Uterus (tissue), 4 donors: ENCODE results near the gene KANSL1. TPM values are rescaled to one million over a fixed set of nuclear protein-coding genes. Genes with fewer than 3 reads are reported as not detected.

Source experiments
- DNase-seq, 2 donors: peaks; one replicate each; pipeline ENCODE4 v3.0.0-alpha.2; 2019 to 2020
- H3K27ac ChIP-seq, 2 donors: fragments of 200-600 bp; sonication (generic); 1 replicate in 1 of 2; 2 replicates in 1 of 2; pipeline ENCODE4 v1.5.1; 2016 to 2018
- H3K27me3 ChIP-seq, 2 donors: fragments of 200-600 bp; sonication (generic); one replicate each; pipeline ENCODE4 v1.5.1; 2018 to 2019; ENCODE audit warnings: control low read depth in 1 of 2
- H3K36me3 ChIP-seq, 2 donors: fragments of 200-600 bp; sonication (generic); one replicate each; pipeline ENCODE4 v1.5.1; 2019; ENCODE audit warnings: control low read depth in 1 of 2
- H3K4me1 ChIP-seq, 2 donors: fragments of 200-600 bp; sonication (generic); one replicate each; pipeline ENCODE4 v1.5.1; 2018 to 2019; ENCODE audit warnings: control low read depth in 1 of 2
- H3K4me3 ChIP-seq, 2 donors: fragments of 200-600 bp; sonication (generic); 1 replicate in 1 of 2; 2 replicates in 1 of 2; pipeline ENCODE4 v1.5.1; 2018 to 2019; ENCODE audit warnings: mild to moderate bottlenecking in 1 of 2
- H3K9me3 ChIP-seq, 2 donors: fragments of 200-600 bp; sonication (generic); one replicate each; pipeline ENCODE4 v1.5.1; 2019; ENCODE audit warnings: control low read depth in 1 of 2
- POLR2A ChIP-seq, 2 donors: fragments of 450-650 bp; IDR thresholded peaks; one replicate each; pipeline ENCODE4 v1.6.1; 2016; ENCODE audit warnings: antibody characterized with exemption in 2 of 2, mild to moderate bottlenecking in 1 of 2, moderate library complexity in 1 of 2
- intact Hi-C: fragments of 100-400 bp; cut with DNase I; formaldehyde crosslinking; loops from one replicate; pipeline ENCODE4 v1.15.1; 2023; ENCODE audit warnings: low total_unique reads
- total RNA-seq, 4 donors: library from RNA; depleted of rRNA in 3 of 4; stranded (reverse); fragments of >200 nt in 3 of 4; gene quantifications; one replicate each; pipeline versions ENCODE4 v1.1.0 to v1.2.4, GENCODE V29; 2014 to 2023
- TF ChIP-seq, protein P1 (sequence below), 4 experiments: fragments of 200-600 bp in 2 of 4; fragments of 450-650 bp in 2 of 4; sonication (generic) in 2 of 4; IDR thresholded peaks; one replicate each; pipeline ENCODE4 v1.5.1; 2016 to 2019; ENCODE audit warnings: antibody characterized with exemption in 4 of 4, mild to moderate bottlenecking in 2 of 4, moderate library complexity in 1 of 4
- donor health status: DM: yes; HTN: yes; CAD: no.

The KANSL1 gene
- total RNA-seq, 4 donors from 2014 or later = 55.8 to 192 (median 146) TPM

DNA sequence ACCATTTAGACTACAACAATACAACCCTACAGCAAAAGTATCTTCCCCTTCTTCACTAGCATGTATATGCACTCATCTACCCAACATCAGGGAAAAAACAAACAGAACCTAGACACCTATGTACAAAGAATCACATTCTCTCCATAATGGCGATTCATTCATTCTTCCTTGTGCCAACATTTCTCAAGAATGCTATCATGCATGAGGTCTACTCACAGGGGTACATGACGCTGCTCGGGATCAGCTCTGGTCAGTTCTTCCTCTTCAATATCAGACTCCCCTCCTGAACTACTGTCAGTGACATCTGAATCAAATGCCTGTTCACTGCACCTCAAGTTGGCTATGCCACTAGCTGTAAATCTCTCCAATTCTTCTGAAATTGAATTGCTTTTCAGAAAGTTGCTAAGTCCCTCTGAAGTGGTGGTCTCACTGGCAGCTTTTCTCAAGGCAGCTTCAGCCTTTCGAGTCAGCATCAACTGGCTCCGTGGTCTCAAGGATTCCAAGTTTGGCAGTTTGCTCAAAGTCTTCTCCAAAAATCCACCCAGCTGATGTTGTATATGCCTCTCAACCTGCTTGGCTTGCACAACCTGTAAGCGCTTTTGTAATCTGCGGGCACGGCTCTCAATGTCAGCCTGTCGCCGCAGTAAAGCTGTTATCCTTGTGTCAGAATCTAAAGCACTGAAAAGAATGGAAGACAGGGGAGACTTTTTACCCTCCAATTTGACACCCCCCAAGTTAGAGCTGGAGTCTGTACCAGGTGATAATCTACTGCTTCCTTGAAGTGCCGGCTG is 22.4 kb downstream of the KANSL1 start:
- Histone ChIP-seq H3K36me3 (no peaks in the 10 kb centered on the region), H3K4me3 (no peak overlapping the region), H3K9me3 (no peaks in the 10 kb centered on the region), H3K27ac (no peak overlapping the region), H3K4me1 (peaks cover 0 to 4% of the 10 kb centered on the region in 2 donors), H3K27me3 (no peaks in the 10 kb centered on the region)
- intact Hi-C loops = no loop called here
- no peak for DNase-seq
- TF ChIP-seq, protein P1, sequence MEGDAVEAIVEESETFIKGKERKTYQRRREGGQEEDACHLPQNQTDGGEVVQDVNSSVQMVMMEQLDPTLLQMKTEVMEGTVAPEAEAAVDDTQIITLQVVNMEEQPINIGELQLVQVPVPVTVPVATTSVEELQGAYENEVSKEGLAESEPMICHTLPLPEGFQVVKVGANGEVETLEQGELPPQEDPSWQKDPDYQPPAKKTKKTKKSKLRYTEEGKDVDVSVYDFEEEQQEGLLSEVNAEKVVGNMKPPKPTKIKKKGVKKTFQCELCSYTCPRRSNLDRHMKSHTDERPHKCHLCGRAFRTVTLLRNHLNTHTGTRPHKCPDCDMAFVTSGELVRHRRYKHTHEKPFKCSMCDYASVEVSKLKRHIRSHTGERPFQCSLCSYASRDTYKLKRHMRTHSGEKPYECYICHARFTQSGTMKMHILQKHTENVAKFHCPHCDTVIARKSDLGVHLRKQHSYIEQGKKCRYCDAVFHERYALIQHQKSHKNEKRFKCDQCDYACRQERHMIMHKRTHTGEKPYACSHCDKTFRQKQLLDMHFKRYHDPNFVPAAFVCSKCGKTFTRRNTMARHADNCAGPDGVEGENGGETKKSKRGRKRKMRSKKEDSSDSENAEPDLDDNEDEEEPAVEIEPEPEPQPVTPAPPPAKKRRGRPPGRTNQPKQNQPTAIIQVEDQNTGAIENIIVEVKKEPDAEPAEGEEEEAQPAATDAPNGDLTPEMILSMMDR (IDR thresholded peaks at IDR 0.05) = no peak
- TF ChIP-seq POLR2A (IDR thresholded peaks at IDR 0.05) = no peak

DNA sequence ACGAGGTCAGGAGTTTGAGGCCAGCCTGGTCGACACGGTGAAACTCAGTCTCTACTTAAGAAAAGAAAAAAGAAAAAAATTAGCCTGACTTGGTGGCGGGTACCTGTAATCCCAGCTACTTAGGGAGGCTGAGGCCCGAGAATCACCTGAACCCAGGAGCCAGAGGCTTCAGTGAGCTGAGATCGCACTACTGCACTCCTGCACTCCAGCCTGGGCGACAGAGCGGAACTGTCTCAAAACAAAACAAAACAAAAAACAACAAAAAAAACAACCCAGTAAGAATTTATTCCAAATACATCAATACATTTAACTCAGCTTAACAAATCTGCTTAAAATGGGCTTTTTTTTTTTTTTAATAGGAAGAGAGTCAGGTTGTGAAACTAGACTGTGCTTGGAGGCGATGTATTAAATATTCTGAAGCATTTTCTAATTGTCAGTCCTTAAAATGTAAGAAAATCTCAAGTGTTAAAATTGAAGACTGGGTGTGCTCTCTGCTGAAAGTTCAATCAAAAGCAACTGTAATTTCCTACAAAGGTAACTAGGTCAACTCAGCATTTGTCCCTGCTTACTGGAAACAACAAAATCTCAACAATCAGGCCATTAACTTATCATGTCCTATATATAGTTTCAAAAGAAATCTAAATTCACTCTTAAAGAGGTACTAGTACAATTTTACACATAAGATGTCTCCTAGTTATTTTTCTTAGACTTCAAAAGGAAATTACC is 23.2 kb downstream of the KANSL1 start:
- no peak for TF ChIP-seq POLR2A (IDR thresholded peaks at IDR 0.05)
- TF ChIP-seq, protein P1 (IDR thresholded peaks at IDR 0.05) = no peak
- H3K27me3 ChIP-seq = no peaks in the 10 kb centered on the region
- H3K27ac ChIP-seq = no peak overlapping the region
- no peaks in the 10 kb centered on the region for H3K9me3 ChIP-seq
- no peak for DNase-seq
- H3K4me1 ChIP-seq = peaks cover 0 to 4% of the 10 kb centered on the region in 2 donors
- no peaks in the 10 kb centered on the region for H3K36me3 ChIP-seq
- intact Hi-C loops = no loop called here
- no peak overlapping the region for H3K4me3 ChIP-seq

DNA sequence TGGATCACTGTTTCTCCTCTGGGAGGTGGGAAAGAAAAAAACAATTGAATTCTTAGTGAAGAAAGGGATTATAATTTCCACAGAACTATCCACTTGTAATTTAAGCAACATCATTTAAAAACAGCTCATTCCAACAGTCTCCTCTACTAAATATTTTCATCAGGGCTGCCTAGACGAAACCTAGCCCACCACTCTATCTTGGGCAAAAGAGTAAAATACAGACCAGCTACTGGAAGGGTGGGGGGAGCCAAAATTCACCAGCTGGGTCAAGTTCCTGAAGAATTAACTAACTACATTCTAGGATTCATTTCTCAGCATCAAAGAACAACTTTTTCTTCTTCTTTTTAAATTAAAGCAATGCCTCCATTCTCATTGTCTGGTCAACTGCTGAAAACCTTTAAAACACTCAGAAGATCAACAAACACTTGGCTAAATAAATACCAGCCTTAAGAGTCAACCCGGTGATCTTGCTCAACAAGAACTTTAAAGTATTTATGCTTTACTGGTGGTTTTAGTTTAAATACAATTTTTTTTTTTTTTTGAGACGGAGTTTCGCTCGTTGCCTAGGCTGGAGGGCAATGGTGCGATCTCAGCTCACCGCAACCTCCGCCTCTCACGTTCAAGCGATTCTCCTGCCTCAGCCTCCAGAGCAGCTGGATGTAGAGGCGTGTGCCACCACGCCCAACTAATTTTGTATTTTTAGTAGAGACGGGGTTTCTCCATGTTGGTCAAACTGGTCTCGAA is 25.2 kb downstream of the KANSL1 start:
- TF ChIP-seq, protein P1 (IDR thresholded peaks at IDR 0.05) = no peak
- no peak for TF ChIP-seq POLR2A (IDR thresholded peaks at IDR 0.05)
- Histone ChIP-seq H3K9me3 (no peaks in the 10 kb centered on the region), H3K27ac (no peak overlapping the region), H3K4me3 (no peak overlapping the region), H3K27me3 (no peaks in the 10 kb centered on the region), H3K4me1 (peaks cover 0 to 12% of the 10 kb centered on the region in 2 donors), H3K36me3 (no peaks in the 10 kb centered on the region)
- no peak for DNase-seq
- intact Hi-C loops = no loop called here

DNA sequence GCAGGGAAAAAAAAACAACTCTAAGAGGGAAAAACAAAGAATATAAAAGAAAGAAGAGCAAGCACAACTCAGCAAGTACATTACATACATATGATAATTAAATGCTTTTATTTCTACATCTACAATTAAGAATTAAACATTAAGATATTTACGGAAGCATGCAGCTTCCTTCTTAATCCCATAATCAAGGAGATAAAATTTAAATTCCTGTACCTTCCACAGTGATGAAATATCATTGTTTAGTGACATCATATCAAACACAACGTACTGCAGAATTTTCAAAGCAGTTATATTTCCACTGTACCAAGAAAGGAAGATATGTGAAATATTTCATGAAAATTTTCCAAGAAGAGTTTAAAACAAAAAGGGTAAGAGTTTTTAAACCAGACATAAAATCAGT is 26.0 kb downstream of the KANSL1 start:
- H3K36me3 ChIP-seq = no peaks in the 10 kb centered on the region
- DNase-seq = no peak
- H3K9me3 ChIP-seq = no peaks in the 10 kb centered on the region
- intact Hi-C loops = no loop called here
- H3K4me1 ChIP-seq = peaks cover 0 to 12% of the 10 kb centered on the region in 2 donors
- H3K4me3 ChIP-seq = no peak overlapping the region
- H3K27me3 ChIP-seq = no peaks in the 10 kb centered on the region
- no peak overlapping the region for H3K27ac ChIP-seq
- TF ChIP-seq POLR2A (IDR thresholded peaks at IDR 0.05) = no peak
- TF ChIP-seq, protein P1 (IDR thresholded peaks at IDR 0.05) = no peak
